ENCODE measurements around the gene SRSF10. TPM values are rescaled to one million over a fixed set of nuclear protein-coding genes. Genes with fewer than 3 reads are reported as not detected.

The SRSF10 gene
- total and polyA plus RNA-seq, 9 of the 15 experiments (the other 6 are each of a cell fraction or from before 2014, with no cell fraction given) = 154 to 264 (median 205) TPM

DNA sequence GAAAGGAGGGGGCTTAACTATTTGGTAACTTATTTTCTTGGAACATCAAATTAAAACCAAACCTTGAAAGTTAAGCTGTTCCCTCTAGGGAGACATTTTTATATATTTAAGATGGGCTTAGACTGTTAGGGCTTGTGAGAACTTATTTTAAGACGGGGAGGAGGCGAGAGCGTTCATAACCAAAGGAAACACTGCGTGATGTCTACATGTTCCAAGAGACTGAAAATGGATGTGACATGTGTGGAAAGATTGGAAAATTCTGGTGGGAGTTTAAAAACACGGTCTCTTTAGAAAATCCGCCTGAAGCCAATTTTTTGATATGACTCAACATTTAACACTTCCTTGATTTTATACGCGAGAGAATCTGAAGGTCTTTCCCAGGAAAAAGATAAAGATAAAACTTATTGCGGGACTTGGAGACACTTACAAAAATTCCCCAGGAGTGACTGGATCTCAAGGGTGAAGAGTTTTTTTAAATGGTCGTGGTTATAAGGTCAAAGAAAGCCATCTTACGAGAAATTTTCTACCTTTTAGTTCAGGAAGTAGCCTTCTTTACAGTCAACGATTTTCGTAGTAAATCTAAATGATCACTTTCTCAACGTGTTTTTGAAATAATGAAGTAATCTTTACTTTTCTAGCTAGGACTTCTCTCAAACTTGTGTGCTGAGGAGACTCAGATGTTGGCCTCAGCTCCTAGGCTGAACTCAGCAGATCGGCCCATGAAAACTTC is 19.7 kb downstream of the SRSF10 start (continued):
- TF ChIP-seq, protein P1, sequence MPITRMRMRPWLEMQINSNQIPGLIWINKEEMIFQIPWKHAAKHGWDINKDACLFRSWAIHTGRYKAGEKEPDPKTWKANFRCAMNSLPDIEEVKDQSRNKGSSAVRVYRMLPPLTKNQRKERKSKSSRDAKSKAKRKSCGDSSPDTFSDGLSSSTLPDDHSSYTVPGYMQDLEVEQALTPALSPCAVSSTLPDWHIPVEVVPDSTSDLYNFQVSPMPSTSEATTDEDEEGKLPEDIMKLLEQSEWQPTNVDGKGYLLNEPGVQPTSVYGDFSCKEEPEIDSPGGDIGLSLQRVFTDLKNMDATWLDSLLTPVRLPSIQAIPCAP (CRISPR knock-in tag; IDR thresholded peaks at IDR 0.05; ENCODE audit: borderline replicate concordance) = 0 out of 2 replicates have a peak, but pooled peaks have one; percentile 14
- no peak for TF ChIP-seq RB1 (IDR thresholded peaks at IDR 0.05; ENCODE audit: low read depth)
- no peak for TF ChIP-seq ZFX (CRISPR knock-in tag; IDR thresholded peaks at IDR 0.05)
- TF ChIP-seq CHD2 (IDR thresholded peaks at IDR 0.05; ENCODE audit: low read depth, low read length) = no peak
- 0 out of 2 replicates have a peak, but pooled peaks have one; percentile 11 for TF ChIP-seq ZNF589 (CRISPR knock-in tag; IDR thresholded peaks at IDR 0.05; ENCODE audit: low read depth)
- no peak for TF ChIP-seq ELF2 (CRISPR knock-in tag; IDR thresholded peaks at IDR 0.05)
- no peak for TF ChIP-seq GATA2 (CRISPR knock-in tag; IDR thresholded peaks at IDR 0.05)
- no peak; the same call in 1 of the 2 replicates for TF ChIP-seq RFX5 (IDR thresholded peaks at IDR 0.05; ENCODE audit: low read depth, low read length)
- TF ChIP-seq, protein P2, sequence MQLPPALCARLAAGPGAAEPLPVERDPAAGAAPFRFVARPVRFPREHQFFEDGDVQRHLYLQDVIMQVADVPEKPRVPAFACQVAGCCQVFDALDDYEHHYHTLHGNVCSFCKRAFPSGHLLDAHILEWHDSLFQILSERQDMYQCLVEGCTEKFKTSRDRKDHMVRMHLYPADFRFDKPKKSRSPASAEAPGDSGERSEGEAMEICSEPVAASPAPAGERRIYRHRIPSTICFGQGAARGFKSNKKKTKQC (CRISPR knock-in tag; IDR thresholded peaks at IDR 0.05) = no peak
- no peak for TF ChIP-seq ZNF830 (CRISPR knock-in tag; IDR thresholded peaks at IDR 0.05)
- no peak for TF ChIP-seq ADNP (tag; IDR thresholded peaks at IDR 0.05)
- TF ChIP-seq ZNF263 (CRISPR knock-in tag; IDR thresholded peaks at IDR 0.05; ENCODE audit: borderline replicate concordance) = no peak
- 0 out of 2 replicates have a peak, but pooled peaks have one; percentile 2 for TF ChIP-seq GATAD2B (IDR thresholded peaks at IDR 0.05; ENCODE audit: borderline replicate concordance)
- TF ChIP-seq ZNF764 (CRISPR knock-in tag; IDR thresholded peaks at IDR 0.05; ENCODE audit: low read depth) = no peak
- no peak for TF ChIP-seq CEBPG (CRISPR knock-in tag; IDR thresholded peaks at IDR 0.05)
- no peak for TF ChIP-seq CEBPG (tag; conservative IDR thresholded peaks at IDR 0.05 in 1 of 2, IDR thresholded peaks at IDR 0.05 in 1 of 2)
- peak; percentile 50; the same call in 1 of the 2 replicates for TF ChIP-seq ZSCAN29 (IDR thresholded peaks at IDR 0.05)
- TF ChIP-seq RBM22 (IDR thresholded peaks at IDR 0.05; ENCODE audit: low read depth, low read length, poor library complexity, severe bottlenecking) = no peak
- TF ChIP-seq PPARD (CRISPR knock-in tag; IDR thresholded peaks at IDR 0.05) = no peak
- no peak for TF ChIP-seq POLR2AphosphoS2 (IDR thresholded peaks at IDR 0.05; ENCODE audit: low read length)
- TF ChIP-seq, protein P3, sequence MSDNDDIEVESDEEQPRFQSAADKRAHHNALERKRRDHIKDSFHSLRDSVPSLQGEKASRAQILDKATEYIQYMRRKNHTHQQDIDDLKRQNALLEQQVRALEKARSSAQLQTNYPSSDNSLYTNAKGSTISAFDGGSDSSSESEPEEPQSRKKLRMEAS (CRISPR knock-in tag; IDR thresholded peaks at IDR 0.05) = no peak
- TF ChIP-seq, protein P4, sequence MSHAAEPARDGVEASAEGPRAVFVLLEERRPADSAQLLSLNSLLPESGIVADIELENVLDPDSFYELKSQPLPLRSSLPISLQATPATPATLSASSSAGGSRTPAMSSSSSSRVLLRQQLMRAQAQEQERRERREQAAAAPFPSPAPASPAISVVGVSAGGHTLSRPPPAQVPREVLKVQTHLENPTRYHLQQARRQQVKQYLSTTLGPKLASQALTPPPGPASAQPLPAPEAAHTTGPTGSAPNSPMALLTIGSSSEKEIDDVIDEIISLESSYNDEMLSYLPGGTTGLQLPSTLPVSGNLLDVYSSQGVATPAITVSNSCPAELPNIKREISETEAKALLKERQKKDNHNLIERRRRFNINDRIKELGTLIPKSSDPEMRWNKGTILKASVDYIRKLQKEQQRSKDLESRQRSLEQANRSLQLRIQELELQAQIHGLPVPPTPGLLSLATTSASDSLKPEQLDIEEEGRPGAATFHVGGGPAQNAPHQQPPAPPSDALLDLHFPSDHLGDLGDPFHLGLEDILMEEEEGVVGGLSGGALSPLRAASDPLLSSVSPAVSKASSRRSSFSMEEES (CRISPR knock-in tag; IDR thresholded peaks at IDR 0.05) = no peak
- TF ChIP-seq, protein P5, sequence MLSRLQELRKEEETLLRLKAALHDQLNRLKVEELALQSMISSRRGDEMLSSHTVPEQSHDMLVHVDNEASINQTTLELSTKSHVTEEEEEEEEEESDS (CRISPR knock-in tag; IDR thresholded peaks at IDR 0.05) = no peak
- no peak for TF ChIP-seq POLR3G (IDR thresholded peaks at IDR 0.05; ENCODE audit: extremely low read depth, insufficient read length, insufficient replicate concordance)

All from K562 (cell line).